ENCODE data around the gene CPNE2.

DNA sequence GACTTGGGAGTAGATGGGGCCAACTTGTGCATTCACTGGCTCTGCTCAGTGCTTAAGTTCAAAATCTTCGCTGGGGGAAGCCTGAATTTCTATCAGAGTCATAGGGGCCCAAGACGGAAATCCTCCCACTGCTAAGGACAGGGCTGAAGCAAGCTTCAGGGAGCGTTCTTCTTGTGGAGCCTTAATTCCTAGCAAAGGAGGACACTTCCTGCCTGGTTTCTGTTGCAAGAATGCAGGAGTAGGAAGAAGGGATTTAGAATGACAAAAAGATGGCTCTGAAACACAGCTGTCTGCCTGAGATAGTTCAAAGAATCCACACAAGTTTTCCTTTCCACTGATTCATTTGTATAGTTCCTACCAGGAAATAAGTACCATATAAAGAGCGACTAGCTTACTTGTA lies 67.1 kb downstream of the CPNE2 start:
- TF ChIP-seq, protein P1, sequence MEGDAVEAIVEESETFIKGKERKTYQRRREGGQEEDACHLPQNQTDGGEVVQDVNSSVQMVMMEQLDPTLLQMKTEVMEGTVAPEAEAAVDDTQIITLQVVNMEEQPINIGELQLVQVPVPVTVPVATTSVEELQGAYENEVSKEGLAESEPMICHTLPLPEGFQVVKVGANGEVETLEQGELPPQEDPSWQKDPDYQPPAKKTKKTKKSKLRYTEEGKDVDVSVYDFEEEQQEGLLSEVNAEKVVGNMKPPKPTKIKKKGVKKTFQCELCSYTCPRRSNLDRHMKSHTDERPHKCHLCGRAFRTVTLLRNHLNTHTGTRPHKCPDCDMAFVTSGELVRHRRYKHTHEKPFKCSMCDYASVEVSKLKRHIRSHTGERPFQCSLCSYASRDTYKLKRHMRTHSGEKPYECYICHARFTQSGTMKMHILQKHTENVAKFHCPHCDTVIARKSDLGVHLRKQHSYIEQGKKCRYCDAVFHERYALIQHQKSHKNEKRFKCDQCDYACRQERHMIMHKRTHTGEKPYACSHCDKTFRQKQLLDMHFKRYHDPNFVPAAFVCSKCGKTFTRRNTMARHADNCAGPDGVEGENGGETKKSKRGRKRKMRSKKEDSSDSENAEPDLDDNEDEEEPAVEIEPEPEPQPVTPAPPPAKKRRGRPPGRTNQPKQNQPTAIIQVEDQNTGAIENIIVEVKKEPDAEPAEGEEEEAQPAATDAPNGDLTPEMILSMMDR (conservative IDR thresholded peaks at IDR 0.05) = no peak
- TF ChIP-seq ZFX (IDR thresholded peaks at IDR 0.05) = no peak
